Pancreas (tissue), 10 donors: ENCODE results near the gene RAB30. TPM values are rescaled to one million over a fixed set of nuclear protein-coding genes. Genes with fewer than 3 reads are reported as not detected.

Experiments used
- ATAC-seq, 4 donors: fragments of 200-7000 bp; cut with Tn5 transposase; one replicate each; pipeline versions ENCODE4 v1.8.0 to v1.9.1; 2020; ENCODE audit warnings: mild to moderate bottlenecking in 4 of 4, moderate library complexity in 4 of 4
- DNase-seq, 6 donors: peaks; one replicate each; pipeline ENCODE4 v3.0.0-alpha.2; 2020
- FAIRE-seq: peaks from 2 replicates; lab custom pipeline; 2012; peaks lifted over from hg19 to GRCh38; lab: Jason Lieb, UNC
- H3K27ac ChIP-seq, 4 donors: fragments of 200-600 bp; sonication (generic); 1 replicate in 3 of 4; 2 replicates in 1 of 4; pipeline versions ENCODE4 v1.5.0 to v1.8.0; 2020
- H3K27me3 ChIP-seq, 4 donors: fragments of 200-600 bp; one replicate each; pipeline ENCODE4 v1.8.0; 2021
- H3K36me3 ChIP-seq, 3 donors: fragments of 200-600 bp; sonication (generic) in 1 of 3; one replicate each; pipeline versions ENCODE4 v1.5.0 to v1.8.0; 2020 to 2021
- H3K4me1 ChIP-seq, 3 donors: fragments of 200-600 bp; one replicate each; pipeline ENCODE4 v1.8.0; 2021
- H3K4me3 ChIP-seq, 4 donors: fragments of 200-600 bp; sonication (generic) in 2 of 4; one replicate each; pipeline versions ENCODE4 v1.5.0 to v1.8.0; 2020 to 2021
- H3K9me3 ChIP-seq, 4 donors: fragments of 200-600 bp; one replicate each; pipeline ENCODE4 v1.8.0; 2021
- CTCF ChIP-seq, 4 donors: fragments of 200-600 bp; sonication (generic) in 3 of 4; IDR thresholded peaks; one replicate each; pipeline versions ENCODE4 v1.5.0 to v1.8.0; 2021; ENCODE audit warnings: antibody characterized with exemption in 4 of 4
- WGBS, 2 donors: extraction: QIAGEN DNeasy Blood & Tissue Kit; methylation state at CpG; one replicate each; pipeline ENCODE4 v1.1.7; 2013; 5-methylcytosine and 5-hydroxymethylcytosine counted together
- intact Hi-C, 3 donors: fragments of 100-400 bp; cut with DNase I; formaldehyde crosslinking; loops; one replicate each; pipeline versions ENCODE4 v1.11.1 to v1.14.2; 2022
- polyA plus RNA-seq, 2 donors: library from polyadenylated mRNA; stranded (reverse); fragments of 200-250 nt; gene quantifications; one replicate each; pipeline ENCODE4 v1.2.3, GENCODE V29; 2013
- total RNA-seq, 6 donors: library from RNA; stranded (reverse); fragmentation: NEBNext Ultra II Directional in 4 of 6; extraction: Animal tissue kit (Norgen Biotek cat#: 25700) in 4 of 6; gene quantifications; one replicate each; pipeline versions ENCODE4 v1.2.1 to v1.2.4, GENCODE V29; 2021 to 2023
- donor health status: healthy with polysubstance abuse.
- donor health status: DM: no; HTN: no; CAD: no; lungs with moderate emphysema.
- donor health status: DM: no; HTN: no; CAD: no.
- donor health status: control.
- donor health status: control.
- donor health status: Bipolar disorder and iron deficiency.
- donor health status: DM: yes; HTN: yes; CAD: no.
- donor health status: DM: no; HTN: no; CAD: no.
- donor health status: DM: no; HTN: no; CAD: no.
- donor health status: DM: yes; HTN: yes; CAD: no.

RAB30 gene
- total and polyA plus RNA-seq, 8 donors, result 1.0 to 6.7 (median 4.9) TPM

- Histone ChIP-seq H3K9me3 (no peaks in the 10 kb centered on the region), H3K4me1 (peaks cover 0 to 4% (median 0%) of the 10 kb centered on the region in 3 donors), H3K4me3 (no peak overlapping the region), H3K36me3 (no peaks in the 10 kb centered on the region), H3K27me3 (no peaks in the 10 kb centered on the region), H3K27ac (no peak overlapping the region)
- FAIRE-seq (no peak), ATAC-seq (no peak), DNase-seq (no peak)
- TF ChIP-seq CTCF (IDR thresholded peaks at IDR 0.05), result no peak
- intact Hi-C loops, result no loop called here
Measured at GRCh38 chr11:82999232-82999631, 72.5 kb downstream of the RAB30 start.

GRCh38 chr11:82998697-82999096, 73.0 kb downstream of the RAB30 start:
- WGBS, 2 donors, result 93 to 95% methylated on average over 2 of the region's 2 CpGs
- DNase-seq (no peak), FAIRE-seq (no peak), ATAC-seq (no peak)
- no peaks in the 10 kb centered on the region for H3K9me3 ChIP-seq
- no peaks in the 10 kb centered on the region for H3K36me3 ChIP-seq
- TF ChIP-seq CTCF (IDR thresholded peaks at IDR 0.05), result no peak
- H3K27me3 ChIP-seq, result no peaks in the 10 kb centered on the region
- H3K4me3 ChIP-seq, result no peak overlapping the region
- no peak overlapping the region for H3K27ac ChIP-seq
- peaks cover 0 to 4% (median 0%) of the 10 kb centered on the region in 3 donors for H3K4me1 ChIP-seq
- intact Hi-C loops, result no loop called here

GRCh38 chr11:82996966-82997606, 74.6 kb downstream of the RAB30 start:
- Histone ChIP-seq H3K36me3 (no peaks in the 10 kb centered on the region), H3K4me3 (no peak overlapping the region), H3K27me3 (no peaks in the 10 kb centered on the region), H3K4me1 (peaks cover 0 to 4% (median 0%) of the 10 kb centered on the region in 3 donors), H3K9me3 (no peaks in the 10 kb centered on the region), H3K27ac (peak overlapping the region in 2 of 4 donors; percentile 5 to 23)
- 40 to 43% methylated on average over 14 of the region's 14 CpGs for WGBS, 2 donors
- DNase-seq (peak in 4 of 6 donors; percentile 27 to 68 (median 59)), ATAC-seq (peak; percentile 82 to 92 (median 86)), FAIRE-seq (no peak)
- TF ChIP-seq CTCF (IDR thresholded peaks at IDR 0.05), result no peak
- intact Hi-C loops, result no loop called here

GRCh38 chr11:82995754-82996398, 75.8 kb downstream of the RAB30 start:
- FAIRE-seq, result no peak
- H3K4me1 ChIP-seq, result peaks cover 0 to 4% (median 0%) of the 10 kb centered on the region in 3 donors
- H3K4me3 ChIP-seq, result no peak overlapping the region
- H3K36me3 ChIP-seq, result no peaks in the 10 kb centered on the region
- ATAC-seq, result peak in 2 of 4 donors; percentile 10 to 25
- no peaks in the 10 kb centered on the region for H3K9me3 ChIP-seq
- no peaks in the 10 kb centered on the region for H3K27me3 ChIP-seq
- 60 to 69% methylated on average over 4 of the region's 4 CpGs for WGBS, 2 donors
- intact Hi-C loops, result no loop called here
- no peak overlapping the region for H3K27ac ChIP-seq
- DNase-seq, result no peak
- TF ChIP-seq CTCF (IDR thresholded peaks at IDR 0.05), result no peak

- DNase-seq (no peak), ATAC-seq (no peak), FAIRE-seq (no peak)
- Histone ChIP-seq H3K36me3 (no peaks in the 10 kb centered on the region), H3K4me3 (no peak overlapping the region), H3K9me3 (no peaks in the 10 kb centered on the region), H3K27ac (no peak overlapping the region), H3K27me3 (no peaks in the 10 kb centered on the region), H3K4me1 (peaks cover 0 to 4% (median 0%) of the 10 kb centered on the region in 3 donors)
- intact Hi-C loops, result no loop called here
- TF ChIP-seq CTCF (IDR thresholded peaks at IDR 0.05), result no peak
- 46 to 50% methylated on average over 2 of the region's 2 CpGs for WGBS, 2 donors
Measured at GRCh38 chr11:82995235-82995634, 76.5 kb downstream of the RAB30 start.
